ENCODE data around the gene SMC4. TPM values are rescaled to one million over a fixed set of nuclear protein-coding genes. Genes with fewer than 3 reads are reported as not detected.

SMC4 gene
- total RNA-seq, 1 donor from 2014 or later: 90.6 TPM

DNA sequence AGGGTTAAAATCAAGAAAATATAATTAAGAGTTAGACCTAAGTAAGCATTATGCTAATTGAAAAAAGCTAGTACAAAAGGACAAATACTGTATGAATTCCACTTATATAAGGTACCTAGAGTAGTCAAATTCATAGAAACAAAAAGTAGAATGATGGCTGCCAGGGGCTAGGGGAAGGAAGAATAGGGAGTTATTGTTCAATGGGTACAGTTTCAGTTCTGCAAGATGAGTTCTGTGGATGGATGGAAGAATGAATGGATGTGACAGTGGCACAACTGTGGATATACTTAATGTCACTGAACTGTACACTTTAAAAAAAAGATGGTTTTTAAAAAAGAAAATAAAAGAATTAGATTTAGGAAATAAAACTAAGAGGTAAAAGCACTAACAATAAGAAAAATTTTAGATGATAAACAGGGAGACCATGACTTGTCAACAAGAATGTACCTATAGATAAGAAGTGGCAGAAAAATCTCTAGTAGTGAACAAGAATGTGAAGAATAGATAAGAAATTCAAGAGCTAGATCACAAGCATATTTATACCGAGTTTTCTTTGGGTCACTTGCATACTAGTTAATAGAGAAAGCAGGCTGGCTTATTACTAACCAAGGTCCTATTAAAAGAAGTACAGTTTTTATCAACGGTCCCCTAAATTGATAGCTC is 6.0 kb upstream of the SMC4 start:
- TF ChIP-seq, protein P1, sequence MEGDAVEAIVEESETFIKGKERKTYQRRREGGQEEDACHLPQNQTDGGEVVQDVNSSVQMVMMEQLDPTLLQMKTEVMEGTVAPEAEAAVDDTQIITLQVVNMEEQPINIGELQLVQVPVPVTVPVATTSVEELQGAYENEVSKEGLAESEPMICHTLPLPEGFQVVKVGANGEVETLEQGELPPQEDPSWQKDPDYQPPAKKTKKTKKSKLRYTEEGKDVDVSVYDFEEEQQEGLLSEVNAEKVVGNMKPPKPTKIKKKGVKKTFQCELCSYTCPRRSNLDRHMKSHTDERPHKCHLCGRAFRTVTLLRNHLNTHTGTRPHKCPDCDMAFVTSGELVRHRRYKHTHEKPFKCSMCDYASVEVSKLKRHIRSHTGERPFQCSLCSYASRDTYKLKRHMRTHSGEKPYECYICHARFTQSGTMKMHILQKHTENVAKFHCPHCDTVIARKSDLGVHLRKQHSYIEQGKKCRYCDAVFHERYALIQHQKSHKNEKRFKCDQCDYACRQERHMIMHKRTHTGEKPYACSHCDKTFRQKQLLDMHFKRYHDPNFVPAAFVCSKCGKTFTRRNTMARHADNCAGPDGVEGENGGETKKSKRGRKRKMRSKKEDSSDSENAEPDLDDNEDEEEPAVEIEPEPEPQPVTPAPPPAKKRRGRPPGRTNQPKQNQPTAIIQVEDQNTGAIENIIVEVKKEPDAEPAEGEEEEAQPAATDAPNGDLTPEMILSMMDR (conservative IDR thresholded peaks at IDR 0.05; ENCODE audit: low read depth, low read length): no peak
- DNase-seq (ENCODE audit: low read depth): no peak

DNA sequence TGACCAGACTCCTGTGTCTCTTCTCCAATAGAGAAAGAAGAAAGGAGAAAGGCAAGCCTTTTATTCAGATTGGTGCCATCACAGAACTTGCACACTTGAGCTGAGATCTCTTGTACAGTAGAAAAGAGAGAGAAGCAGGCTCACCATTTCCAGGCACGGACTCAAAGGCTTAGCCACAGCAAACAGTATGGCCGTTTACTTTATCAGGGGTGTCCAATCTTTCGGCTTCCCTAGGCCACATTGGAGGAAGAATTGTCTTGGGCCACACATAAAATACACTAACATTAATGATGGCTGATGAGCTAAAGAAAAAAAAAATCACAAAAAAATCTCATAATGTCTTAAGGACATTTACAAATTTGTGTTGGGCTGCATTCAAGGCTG is 5.4 kb upstream of the SMC4 start:
- no peak overlapping the region for H3K4me3 ChIP-seq (ENCODE audit: low read depth, low read length)
- DNase-seq (ENCODE audit: low read depth): no peak
- TF ChIP-seq, protein P1 (conservative IDR thresholded peaks at IDR 0.05; ENCODE audit: low read depth, low read length): no peak

More for the DNA sequence above, 6.0 kb upstream of the SMC4 start:
- H3K4me3 ChIP-seq (ENCODE audit: low read depth, low read length): no peak overlapping the region

DNA sequence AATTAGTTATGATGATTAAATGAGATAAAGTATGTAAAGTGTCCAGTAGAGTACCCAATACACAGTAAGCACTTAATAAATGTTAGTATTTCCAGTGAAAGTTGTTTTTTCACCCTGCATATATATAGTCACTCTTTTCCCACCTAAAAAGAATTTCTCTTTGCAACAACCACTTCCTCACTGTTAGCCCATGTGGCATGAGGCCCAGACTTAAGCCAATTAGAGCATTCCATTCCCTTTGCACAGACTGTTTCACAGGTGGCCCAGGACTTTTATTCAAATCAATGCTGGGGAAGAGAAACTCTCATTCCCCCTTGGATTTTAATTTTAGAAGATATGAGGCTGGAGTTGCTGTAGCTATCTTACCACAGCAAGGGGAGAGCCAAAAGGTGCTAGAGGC is 4.2 kb upstream of the SMC4 start:
- H3K4me3 ChIP-seq (ENCODE audit: low read depth, low read length): no peak overlapping the region
- no peak for DNase-seq (ENCODE audit: low read depth)
- TF ChIP-seq, protein P1 (conservative IDR thresholded peaks at IDR 0.05; ENCODE audit: low read depth, low read length): no peak

DNA sequence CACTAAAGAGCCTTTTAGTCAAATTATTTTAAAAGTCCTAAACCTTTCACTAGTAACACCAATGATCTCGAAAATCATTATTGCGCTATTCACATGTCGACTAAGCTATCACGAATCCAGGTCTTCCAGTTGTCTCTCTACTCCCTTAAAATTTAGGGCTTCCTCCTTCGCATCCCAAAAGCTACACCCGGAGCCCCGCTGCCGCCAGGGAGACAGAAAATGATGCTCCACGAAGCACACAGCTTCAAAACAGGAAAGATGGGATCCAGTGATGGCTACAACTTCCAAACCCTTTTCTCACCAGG is 678 bp upstream of the SMC4 start:
- DNase-seq (ENCODE audit: low read depth): no peak
- TF ChIP-seq, protein P1 (conservative IDR thresholded peaks at IDR 0.05; ENCODE audit: low read depth, low read length): no peak
- peak overlapping the region; percentile 82 for H3K4me3 ChIP-seq (ENCODE audit: low read depth, low read length)

DNA sequence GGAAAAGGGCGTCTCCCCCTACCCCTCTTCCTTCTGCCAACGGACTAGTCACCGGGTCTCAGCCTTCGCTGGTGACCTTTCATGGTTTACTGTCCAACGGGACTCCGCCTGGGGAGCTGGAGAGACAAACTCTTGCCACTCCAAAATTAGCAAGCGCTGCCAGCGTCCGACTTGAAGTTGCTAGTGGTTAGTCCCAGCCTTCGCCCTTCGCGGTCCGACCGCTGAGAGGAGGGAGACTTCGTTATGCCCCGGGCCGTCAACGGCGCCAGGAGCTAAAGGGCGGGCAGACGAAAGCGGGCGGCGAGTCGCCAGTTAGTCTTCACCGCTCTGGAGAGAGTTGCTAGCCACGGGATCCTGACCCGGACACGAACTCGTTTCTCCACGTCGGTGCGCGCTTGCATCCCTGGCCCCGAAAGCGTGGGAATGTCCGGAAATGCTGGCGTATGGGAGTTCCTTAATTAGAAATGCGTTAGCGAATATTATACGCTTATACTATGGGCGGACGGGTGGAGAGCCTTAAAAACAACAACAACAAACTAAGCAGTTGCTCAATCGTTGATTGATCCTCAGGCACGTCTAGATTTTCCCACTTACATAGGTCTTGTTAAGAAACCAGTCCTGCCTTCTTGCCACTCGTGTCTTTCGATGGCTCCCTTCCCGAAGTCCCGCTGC is 716 bp downstream of the SMC4 start:
- H3K4me3 ChIP-seq (ENCODE audit: low read depth, low read length): peak overlapping the region; percentile 82
- TF ChIP-seq, protein P1 (conservative IDR thresholded peaks at IDR 0.05; ENCODE audit: low read depth, low read length): no peak
- no peak for DNase-seq (ENCODE audit: low read depth)

DNA sequence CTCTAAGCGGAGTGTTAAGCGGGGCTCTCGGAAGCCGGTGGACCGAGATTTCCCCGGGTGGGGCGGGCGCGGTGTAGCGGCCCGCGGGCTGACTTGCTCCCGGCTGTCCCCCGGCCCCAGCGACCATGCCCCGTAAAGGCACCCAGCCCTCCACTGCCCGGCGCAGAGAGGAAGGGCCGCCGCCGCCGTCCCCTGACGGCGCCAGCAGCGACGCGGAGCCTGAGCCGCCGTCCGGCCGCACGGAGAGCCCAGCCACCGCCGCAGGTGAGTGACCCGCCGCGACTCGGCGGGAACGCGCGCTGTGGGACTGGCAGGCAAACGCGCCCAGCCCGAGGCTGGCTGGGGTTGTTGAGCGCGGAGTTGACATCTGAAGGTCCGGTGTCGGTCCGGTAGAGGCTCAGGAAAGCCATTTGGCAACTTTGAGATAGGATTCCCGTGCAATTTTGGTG is 1.3 kb downstream of the SMC4 start:
- DNase-seq (ENCODE audit: low read depth): no peak
- H3K4me3 ChIP-seq (ENCODE audit: low read depth, low read length): peak overlapping the region; percentile 82
- TF ChIP-seq, protein P1 (conservative IDR thresholded peaks at IDR 0.05; ENCODE audit: low read depth, low read length): no peak

Data from epithelial cell of proximal tubule (primary cell).